GM18870 (cell line): Measurements from ENCODE around the gene RAPH1.

Experiments used
- ATAC-seq: cut with Tn5 transposase; IDR thresholded peaks from one replicate; pipeline ENCODE4 v1.9.1; 2021; ENCODE audit warnings: moderate library complexity; ENCODE audit not compliant: unreplicated experiment

RAPH1 gene

DNA sequence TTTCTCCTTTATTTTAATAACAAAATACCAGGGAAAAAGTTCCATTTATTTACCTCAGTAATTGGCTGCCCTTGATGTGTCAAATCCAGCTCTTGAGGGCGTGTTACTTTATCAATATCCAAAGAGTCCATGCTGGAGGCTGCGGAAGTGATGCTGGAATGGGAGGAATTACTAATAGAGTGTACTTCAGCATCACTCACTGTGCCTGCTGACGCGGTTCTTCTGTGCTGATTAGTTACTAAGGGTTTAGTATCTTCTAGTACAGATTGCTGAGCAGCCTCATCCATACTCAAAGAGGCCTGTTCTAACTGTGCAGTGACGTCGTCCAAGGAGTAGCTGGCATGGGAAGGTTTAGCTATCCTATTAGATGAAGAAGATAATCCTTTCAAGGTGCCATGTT, 45.6 kb downstream of the RAPH1 start:
- ATAC-seq = no peak

GRCh38 chr2:203484266-203485112, 50.6 kb downstream of the RAPH1 start:
- ATAC-seq = peak; percentile 57

DNA sequence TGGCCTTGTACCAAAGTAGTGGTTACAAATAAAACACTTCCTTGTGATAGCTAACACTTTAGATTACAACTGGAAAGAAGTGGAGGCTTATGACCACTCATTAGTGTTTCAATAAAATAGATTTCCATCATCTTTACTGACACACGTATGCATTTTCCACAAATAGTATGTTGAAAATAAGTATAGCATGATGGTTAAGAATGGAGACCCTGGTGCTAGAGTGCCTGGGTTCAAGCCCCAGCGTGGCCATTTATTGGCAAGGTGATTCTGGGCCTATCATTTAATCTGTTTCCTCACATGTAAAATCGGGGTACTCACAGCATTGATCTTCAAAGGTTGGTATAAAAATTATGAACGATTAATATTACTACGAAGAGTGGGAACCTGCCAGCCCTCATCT, 54.5 kb downstream of the RAPH1 start:
- no peak for ATAC-seq

DNA sequence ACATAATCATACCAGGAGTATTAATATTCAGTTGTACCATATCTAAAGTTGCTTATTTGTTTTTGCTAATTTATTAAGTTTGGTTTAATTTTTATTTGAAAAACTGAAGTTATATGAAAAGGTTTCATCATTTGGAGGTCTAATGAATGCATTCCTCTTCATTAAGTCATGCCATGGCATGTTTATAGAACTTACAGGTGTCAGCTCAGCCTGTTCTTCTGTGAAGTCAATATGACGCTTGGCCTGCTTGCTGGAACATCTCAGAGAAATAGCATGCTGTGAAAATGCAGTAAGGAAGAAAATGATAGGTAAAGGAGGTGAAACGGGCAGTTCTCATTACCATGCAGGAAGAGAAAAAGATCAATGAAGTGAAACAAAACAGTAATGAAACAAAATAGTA, 58.2 kb downstream of the RAPH1 start:
- ATAC-seq = no peak

GRCh38 chr2:203471323-203471722, 63.8 kb downstream of the RAPH1 start:
- ATAC-seq = no peak

GRCh38 chr2:203470371-203470770, 64.7 kb downstream of the RAPH1 start:
- no peak for ATAC-seq

GRCh38 chr2:203469546-203469945, 65.6 kb downstream of the RAPH1 start:
- ATAC-seq = no peak

DNA sequence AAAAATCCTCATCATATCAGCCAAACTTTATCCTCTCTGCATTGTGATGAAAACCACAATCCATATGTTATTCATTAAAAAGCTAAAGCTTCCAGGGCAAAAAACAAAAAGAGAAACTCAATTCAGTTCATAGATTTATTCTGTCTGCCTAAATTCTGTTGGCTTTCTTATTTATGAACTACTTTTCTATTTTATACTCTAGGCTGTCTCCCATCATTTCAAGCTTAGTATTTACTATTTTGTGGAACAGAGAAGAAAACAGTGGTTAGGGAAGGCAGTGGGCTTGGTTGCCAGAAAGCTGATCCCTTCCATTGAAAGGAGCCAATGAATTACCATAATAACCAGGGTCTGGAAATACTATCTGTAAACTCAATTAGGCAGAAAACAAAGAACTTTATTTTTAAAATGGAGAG, 71.8 kb downstream of the RAPH1 start:
- no peak for ATAC-seq

DNA sequence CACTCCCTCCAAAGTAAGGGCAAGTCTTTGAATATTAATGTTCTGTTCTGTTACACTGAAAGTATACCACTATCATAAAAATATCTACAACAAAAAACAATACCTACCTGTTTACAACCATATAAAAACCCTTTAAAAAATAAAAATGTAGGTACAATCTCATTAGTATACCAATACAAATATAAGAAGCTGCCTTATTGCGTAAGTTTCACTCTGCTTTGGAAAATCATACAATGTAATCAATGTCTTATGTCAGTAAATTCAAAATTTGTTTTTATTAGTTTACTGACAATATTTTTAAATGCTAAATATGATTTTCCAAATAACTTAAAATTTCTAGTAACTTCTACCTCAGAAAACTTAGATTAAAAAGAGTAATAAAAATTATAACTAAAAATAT, 72.8 kb downstream of the RAPH1 start:
- ATAC-seq = no peak

- ATAC-seq = no peak
Measured at GRCh38 chr2:203461746-203462145, 73.4 kb downstream of the RAPH1 start.

DNA sequence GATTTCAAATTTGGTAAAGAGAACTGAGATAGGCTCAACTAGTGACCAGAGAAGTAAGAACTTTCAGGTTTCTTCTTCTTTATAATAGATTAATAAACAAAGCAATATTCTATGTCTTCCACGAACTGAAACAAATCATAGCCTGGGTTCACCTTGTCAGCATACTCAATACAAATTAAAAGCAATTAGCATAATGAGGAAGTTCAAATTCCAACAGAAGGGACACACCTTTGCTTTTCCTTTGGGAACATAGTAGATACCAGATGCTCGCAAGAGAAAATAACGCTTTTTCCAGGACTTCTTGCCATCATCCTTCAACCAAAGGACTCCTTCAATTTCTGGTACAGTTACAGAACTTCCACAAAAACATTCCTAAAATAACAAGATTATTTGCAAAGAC, 79.9 kb downstream of the RAPH1 start:
- no peak for ATAC-seq

- ATAC-seq = no peak
Measured at GRCh38 chr2:203453858-203454451, 81.1 kb downstream of the RAPH1 start.

DNA sequence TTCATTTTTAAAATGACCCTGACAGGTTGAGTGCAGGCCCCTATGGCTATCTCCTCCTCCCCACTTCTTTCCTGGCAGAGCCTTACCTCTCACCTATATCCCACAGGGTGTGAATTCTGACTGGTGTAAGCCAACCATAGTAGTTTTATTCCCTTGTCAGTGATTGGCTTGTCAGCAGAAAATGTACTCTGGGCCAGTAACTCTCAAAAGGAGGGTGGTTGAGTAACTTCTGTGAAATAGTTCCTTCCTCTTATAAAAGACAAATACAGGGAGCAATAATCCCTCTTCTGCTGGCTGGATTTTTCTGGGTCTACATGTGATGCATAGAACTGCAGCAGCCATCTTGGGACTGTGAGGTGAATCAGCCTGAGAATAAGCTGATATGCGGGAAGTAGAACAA, 83.4 kb downstream of the RAPH1 start:
- ATAC-seq = no peak

DNA sequence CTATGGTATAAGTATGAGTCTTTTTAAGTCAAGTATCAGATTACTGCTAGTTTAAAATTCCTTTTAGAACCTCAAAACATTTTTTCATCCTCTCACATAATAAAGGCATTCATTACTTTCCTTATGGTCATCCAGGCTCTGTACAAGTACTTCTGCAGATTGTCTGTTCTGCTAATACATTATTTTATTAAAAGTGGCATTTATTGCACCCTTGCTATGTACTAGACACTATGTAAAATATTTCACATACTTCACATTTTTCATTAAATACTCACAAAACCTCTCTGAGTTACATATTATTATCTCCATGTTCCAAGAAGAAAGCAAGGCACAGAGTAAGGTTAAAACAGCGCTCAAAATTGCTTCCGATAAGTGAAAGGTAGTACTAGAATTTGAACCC, 84.1 kb downstream of the RAPH1 start:
- no peak for ATAC-seq

GRCh38 chr2:203450561-203450960, 84.5 kb downstream of the RAPH1 start:
- ATAC-seq = no peak

GRCh38 chr2:203446780-203447179, 88.3 kb downstream of the RAPH1 start:
- no peak for ATAC-seq

DNA sequence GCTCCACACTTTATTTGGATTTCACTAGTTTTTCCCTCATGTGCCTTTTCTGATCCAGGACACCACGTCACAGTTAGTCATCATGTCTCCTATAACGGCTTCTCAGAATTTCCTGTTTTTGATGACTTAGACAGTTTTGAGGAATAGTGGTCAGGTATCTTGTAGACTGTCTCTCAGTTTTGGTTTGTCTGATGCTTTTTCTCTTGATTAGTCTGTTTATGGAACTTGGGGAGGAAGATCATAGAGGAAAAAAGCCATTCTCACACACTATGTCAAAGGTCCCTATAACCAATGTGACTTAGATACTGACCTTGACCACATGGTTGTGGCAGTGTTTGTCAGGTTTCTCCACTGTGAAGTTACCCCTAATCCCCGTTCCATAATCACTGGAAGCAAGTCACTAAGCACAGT, 89.0 kb downstream of the RAPH1 start:
- no peak for ATAC-seq

GRCh38 chr2:203444738-203445137, 90.4 kb downstream of the RAPH1 start:
- no peak for ATAC-seq

- ATAC-seq = no peak
Measured at GRCh38 chr2:203442463-203442862, 92.6 kb downstream of the RAPH1 start.

GRCh38 chr2:203441463-203441862, 93.6 kb downstream of the RAPH1 start:
- ATAC-seq = no peak

DNA sequence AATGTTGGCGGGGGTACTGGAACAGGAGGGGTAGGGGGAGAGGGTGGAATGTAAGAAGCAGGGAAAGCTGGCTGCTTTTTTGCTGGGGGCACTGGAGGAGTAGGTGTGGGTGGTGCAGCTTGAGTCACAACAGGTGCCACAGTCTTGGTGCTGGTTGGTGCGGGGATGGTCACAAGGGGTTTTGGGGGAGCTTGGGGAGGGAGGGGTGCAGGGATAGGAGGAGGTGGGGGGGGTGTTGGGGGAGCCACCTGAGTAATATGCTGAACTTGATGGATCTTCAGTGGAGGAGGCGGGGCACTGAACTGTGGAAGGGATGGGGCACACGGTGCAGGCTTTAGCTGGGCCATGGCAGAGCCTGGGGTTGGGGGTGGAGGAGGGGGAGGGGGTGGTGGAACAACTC, 94.4 kb downstream of the RAPH1 start:
- no peak for ATAC-seq

DNA sequence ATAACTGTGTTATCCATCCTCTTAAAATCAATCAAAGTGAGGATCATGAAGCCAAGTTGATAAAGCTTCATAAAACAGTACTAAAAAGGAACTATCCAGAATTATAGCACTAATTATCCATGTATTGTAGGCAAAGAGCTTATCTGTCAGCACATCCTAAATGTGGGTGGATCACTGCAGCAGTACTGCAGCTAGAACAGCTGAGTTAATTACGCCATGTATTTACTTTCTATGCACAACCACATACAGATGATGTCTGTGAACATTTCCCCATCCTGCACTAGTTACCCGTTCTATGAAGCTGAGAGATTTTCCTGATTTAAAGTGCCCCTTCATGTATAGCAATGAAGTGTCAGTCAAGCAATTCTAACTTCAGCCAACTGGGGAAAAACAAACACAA, 96.6 kb downstream of the RAPH1 start:
- ATAC-seq = no peak

DNA sequence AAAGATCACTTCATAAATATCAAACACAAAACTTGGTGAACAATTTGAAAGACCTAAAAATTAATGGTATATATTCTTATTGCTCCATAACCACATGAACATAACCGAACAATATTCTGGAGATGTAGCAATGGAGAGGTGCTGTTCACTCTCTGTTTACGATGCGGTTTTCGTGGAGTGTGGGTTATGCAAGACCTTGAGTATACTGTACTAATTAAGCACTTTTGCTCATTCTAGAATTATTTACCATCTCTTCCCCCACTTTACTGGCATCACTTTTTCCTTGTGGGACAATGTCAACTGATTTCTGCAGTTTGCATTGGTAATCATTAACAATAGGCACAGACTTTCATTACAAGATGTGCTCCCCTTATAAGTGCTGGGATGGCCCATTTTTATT, 97.6 kb downstream of the RAPH1 start:
- ATAC-seq = no peak
